ENCODE measurements around the gene CHDH.

Gene CHDH

GRCh38 chr3:53815651-53816050 is 30.6 kb downstream of the CHDH start:
- no peak overlapping the region for H3K4me3 ChIP-seq (ENCODE audit: low read length)
- no peak for TF ChIP-seq ZNF274 (IDR thresholded peaks at IDR 0.05; ENCODE audit: low read depth, low read length)

GRCh38 chr3:53815067-53815466 is 31.2 kb downstream of the CHDH start:
- no peak for TF ChIP-seq ZNF274 (IDR thresholded peaks at IDR 0.05; ENCODE audit: low read depth, low read length)

GRCh38 chr3:53813876-53814275 is 32.3 kb downstream of the CHDH start:
- TF ChIP-seq ZNF274 (IDR thresholded peaks at IDR 0.05; ENCODE audit: low read depth, low read length) = no peak
- H3K4me3 ChIP-seq (ENCODE audit: low read length) = no peak overlapping the region

More at GRCh38 chr3:53815067-53815466, 31.2 kb downstream of the CHDH start:
- no peak overlapping the region for H3K4me3 ChIP-seq (ENCODE audit: low read length)

- H3K4me3 ChIP-seq (ENCODE audit: low read length) = no peak overlapping the region
- no peak for TF ChIP-seq ZNF274 (IDR thresholded peaks at IDR 0.05; ENCODE audit: low read depth, low read length)
Measured at GRCh38 chr3:53813229-53813628, 33.0 kb downstream of the CHDH start.

- H3K4me3 ChIP-seq (ENCODE audit: low read length) = no peak overlapping the region
- no peak for TF ChIP-seq ZNF274 (IDR thresholded peaks at IDR 0.05; ENCODE audit: low read depth, low read length)
Measured at GRCh38 chr3:53812434-53812833, 33.8 kb downstream of the CHDH start.

- H3K4me3 ChIP-seq (ENCODE audit: low read length) = no peak overlapping the region
- TF ChIP-seq ZNF274 (IDR thresholded peaks at IDR 0.05; ENCODE audit: low read depth, low read length) = no peak
Measured at GRCh38 chr3:53811143-53811927, 34.9 kb downstream of the CHDH start.

GRCh38 chr3:53809764-53810400 is 36.3 kb downstream of the CHDH start:
- TF ChIP-seq ZNF274 (IDR thresholded peaks at IDR 0.05; ENCODE audit: low read depth, low read length) = no peak

GRCh38 chr3:53809267-53809666 is 37.0 kb downstream of the CHDH start:
- no peak overlapping the region for H3K4me3 ChIP-seq (ENCODE audit: low read length)
- no peak for TF ChIP-seq ZNF274 (IDR thresholded peaks at IDR 0.05; ENCODE audit: low read depth, low read length)

More at GRCh38 chr3:53809764-53810400, 36.3 kb downstream of the CHDH start:
- H3K4me3 ChIP-seq (ENCODE audit: low read length) = no peak overlapping the region

GRCh38 chr3:53808496-53808895 is 37.7 kb downstream of the CHDH start:
- no peak overlapping the region for H3K4me3 ChIP-seq (ENCODE audit: low read length)
- no peak for TF ChIP-seq ZNF274 (IDR thresholded peaks at IDR 0.05; ENCODE audit: low read depth, low read length)

- no peak overlapping the region for H3K4me3 ChIP-seq (ENCODE audit: low read length)
- no peak for TF ChIP-seq ZNF274 (IDR thresholded peaks at IDR 0.05; ENCODE audit: low read depth, low read length)
Measured at GRCh38 chr3:53807117-53807810, 39.0 kb downstream of the CHDH start.

- no peak overlapping the region for H3K4me3 ChIP-seq (ENCODE audit: low read length)
- TF ChIP-seq ZNF274 (IDR thresholded peaks at IDR 0.05; ENCODE audit: low read depth, low read length) = no peak
Measured at GRCh38 chr3:53806182-53807116, 39.8 kb downstream of the CHDH start.

- no peak overlapping the region for H3K4me3 ChIP-seq (ENCODE audit: low read length)
- TF ChIP-seq ZNF274 (IDR thresholded peaks at IDR 0.05; ENCODE audit: low read depth, low read length) = no peak
Measured at GRCh38 chr3:53805463-53806159, 40.6 kb downstream of the CHDH start.
